OCI-LY1 (cell line): Measurements from ENCODE around the gene F2R.
"Not testable (repeated sequence)": the region's sequence is repeated elsewhere in the genome, so short reads cannot be mapped to it uniquely, and the experiment has no call there.

Source experiments
- CTCF ChIP-seq: fragments of 200-600 bp; sonication (generic), shearing (Covaris generic); IDR thresholded peaks from 2 replicates; pipeline ENCODE4 v1.5.1; 2017; ENCODE audit warnings: mild to moderate bottlenecking, antibody characterized with exemption, low read length, moderate library complexity, mixed read lengths
- EZH2 ChIP-seq: fragments of 200-600 bp; sonication (generic), shearing (Covaris generic); IDR thresholded peaks from 2 replicates; pipeline ENCODE4 v1.8.0; 2017; ENCODE audit warnings: borderline replicate concordance, mixed run types, mild to moderate bottlenecking, antibody characterized with exemption, low read length, moderate library complexity, mixed read lengths

GRCh38 chr5:76741506-76741905 lies 25.6 kb downstream of the F2R start:
- not testable (repeated sequence) for TF ChIP-seq CTCF, EZH2
